ENCODE data around the gene FBXO36.
A peak's percentile ranks its signal among the peaks of the same experiment; 100 is the strongest.
"Not testable (repeated sequence)": the region's sequence is repeated elsewhere in the genome, so short reads cannot be mapped to it uniquely, and the experiment has no call there.

FBXO36 gene

GRCh38 chr2:229922449-229923386 lies at the start of gene FBXO36:
Gene FBXO36, plus strand, starts transcription at chr2:229922503. Its CDS starts 11 bp downstream, at chr2:229922514.
- DNase-seq, result peak in 1 of 2 donors; percentile 73

- DNase-seq, result no peak
Observed at GRCh38 chr2:229873123-229873581, 49.2 kb upstream of the FBXO36 start.

DNA sequence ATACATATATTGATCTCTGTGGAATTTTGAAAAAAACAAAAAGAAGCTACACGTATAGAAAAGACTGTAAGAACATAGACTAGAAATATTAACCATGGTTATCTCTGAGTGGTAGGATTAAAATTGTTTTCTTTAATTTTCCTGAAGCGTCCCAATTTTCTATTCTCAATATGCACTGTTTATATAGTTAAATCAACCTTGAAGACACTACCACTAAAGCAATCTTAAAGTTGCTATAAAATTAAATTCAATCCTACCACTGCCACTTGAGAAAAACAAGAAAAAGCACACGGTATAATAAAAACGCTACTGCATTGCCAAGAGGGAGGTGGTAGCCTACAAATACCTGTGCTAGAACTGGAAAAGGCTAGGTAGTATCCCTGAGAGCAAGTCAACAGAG lies 47.7 kb upstream of the FBXO36 start:
- DNase-seq, result no peak

DNA sequence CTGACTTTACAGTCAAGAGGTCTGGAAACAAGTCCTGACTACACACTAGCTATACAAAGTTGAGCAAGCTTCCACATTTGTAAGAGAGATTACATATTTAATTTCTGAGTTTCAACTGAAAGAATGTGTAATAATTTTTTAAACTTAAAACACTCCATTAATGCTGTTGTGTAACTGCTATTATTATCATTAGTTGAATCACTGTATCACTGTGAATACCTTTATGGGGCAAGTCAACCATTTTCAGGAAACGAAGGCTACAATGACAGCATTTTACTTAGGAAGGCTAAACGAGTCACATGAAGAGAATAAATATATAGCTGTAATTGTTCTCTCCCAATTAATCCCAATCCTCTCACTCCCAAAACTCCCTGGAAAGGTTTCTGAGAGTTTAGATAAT lies 46.8 kb upstream of the FBXO36 start:
- no peak for DNase-seq

DNA sequence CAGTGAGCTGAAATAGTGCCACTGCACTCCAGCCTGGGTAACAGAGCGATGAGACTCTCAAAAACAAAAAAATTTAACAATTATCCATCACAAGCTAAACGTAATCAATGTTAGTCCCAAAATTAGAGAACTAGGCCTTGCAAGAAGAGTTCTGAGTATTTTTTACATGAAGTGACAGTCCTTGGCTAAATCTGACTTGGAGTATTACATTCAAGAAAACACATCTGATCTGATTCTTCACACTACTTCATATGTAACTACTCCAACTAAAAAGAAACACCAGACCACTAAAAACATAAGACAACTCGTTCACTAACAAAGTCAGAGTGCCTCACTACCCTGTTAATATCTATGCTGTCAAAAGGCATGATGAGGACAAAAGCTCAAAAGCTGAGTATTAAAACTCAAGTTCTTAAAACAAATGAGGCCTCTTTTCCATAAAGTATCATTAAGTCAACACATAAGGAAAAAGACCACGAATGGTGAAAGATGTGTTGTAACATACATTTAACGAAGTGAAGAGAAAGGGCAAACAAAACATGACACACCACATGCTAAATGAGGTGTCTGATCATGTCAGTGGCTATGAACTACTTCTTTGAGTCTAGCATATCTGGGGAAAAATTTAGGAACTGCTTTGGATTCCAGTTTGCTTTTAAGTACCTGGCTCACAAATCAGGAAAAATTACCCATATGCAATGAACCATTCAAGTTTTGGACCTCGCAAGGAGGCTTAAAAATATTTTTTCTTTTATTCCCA lies 42.9 kb upstream of the FBXO36 start:
- no peak for DNase-seq

GRCh38 chr2:229880892-229881586 lies 41.3 kb upstream of the FBXO36 start:
- DNase-seq, result no peak

DNA sequence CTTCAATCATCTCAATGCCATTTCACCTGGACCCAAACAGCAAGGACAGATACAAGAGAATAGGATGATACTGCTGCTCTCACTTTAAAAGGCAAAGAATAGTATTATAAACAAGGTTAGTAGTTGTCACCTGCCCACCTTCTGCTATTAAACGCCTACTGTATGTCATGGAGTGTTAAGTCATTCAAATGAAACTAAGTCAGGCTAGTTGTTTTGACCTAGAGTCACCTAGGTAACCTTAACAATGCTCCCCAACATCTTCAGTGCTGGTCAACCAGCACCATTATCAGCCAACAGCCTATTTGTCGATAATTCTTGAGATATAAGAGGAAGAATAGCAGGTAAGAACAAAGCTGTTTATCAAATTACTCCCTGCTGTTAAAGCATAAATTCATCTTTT lies 39.7 kb upstream of the FBXO36 start:
- no peak for DNase-seq

- DNase-seq, result no peak
Observed at GRCh38 chr2:229884775-229885699, 37.3 kb upstream of the FBXO36 start.

GRCh38 chr2:229887441-229887840 lies 34.9 kb upstream of the FBXO36 start:
- DNase-seq, result no peak

- DNase-seq, result no peak
Observed at GRCh38 chr2:229888031-229888430, 34.3 kb upstream of the FBXO36 start.

DNA sequence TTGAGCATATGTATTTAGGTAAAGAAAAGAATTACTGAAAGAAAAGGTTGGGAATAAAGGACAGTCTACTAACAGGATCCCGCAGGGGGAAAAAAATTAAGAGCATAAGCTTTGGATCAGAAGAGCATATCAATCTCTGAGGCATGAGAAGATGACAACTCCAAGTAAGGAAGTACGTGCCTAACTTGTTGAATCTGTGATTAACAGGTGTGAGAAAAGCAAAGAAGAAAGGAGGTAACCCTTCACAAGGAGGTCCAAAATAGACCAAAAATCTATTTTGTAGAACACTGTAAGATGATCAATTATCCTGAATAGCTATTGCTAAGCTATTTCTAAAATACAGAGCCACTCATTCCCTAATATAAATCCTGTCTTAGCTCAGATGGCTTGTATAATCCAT lies 33.3 kb upstream of the FBXO36 start:
- DNase-seq, result no peak

DNA sequence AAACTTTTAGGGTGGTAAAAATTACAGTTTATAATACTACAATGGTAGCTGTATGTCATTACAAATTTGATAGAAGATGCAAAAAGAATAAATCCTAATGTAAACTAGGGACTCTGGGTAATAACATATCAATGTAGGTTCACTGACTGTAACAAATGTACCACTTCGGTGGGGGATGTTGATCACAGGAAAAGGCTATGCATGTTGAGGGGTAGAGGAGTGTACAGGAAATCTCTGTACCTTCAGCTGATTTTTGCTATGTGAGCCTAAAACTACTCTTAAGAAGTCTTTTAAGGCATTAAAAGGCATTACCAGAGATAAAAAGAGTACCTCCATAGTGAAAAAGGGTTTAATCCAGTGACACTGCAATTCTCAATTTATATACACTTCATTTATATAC lies 25.4 kb upstream of the FBXO36 start:
- no peak for DNase-seq

- no peak for DNase-seq
Observed at GRCh38 chr2:229899604-229900003, 22.7 kb upstream of the FBXO36 start.

GRCh38 chr2:229900012-229900411 lies 22.3 kb upstream of the FBXO36 start:
- no peak for DNase-seq

DNA sequence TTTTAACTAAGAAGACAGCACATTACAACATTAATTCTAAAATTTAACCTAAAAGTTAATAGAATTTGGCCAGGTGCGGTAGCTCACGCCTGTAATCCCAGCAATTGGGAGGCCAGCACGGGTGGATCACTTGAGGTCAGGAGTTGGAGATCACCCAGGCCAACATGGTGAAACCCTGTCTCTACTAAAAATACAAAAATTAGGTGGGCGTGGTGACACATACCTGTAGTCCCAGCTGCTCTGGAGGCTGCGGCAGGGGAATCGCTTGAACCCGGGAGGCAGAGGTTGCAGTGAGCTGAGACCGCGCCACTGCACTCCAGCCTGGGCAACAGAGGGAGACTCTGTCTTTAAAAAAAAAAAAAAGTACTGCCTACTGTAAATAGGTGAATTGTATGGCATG lies 21.8 kb upstream of the FBXO36 start:
- not testable (repeated sequence) for DNase-seq

GRCh38 chr2:229901819-229902218 lies 20.5 kb upstream of the FBXO36 start:
- no peak for DNase-seq

- DNase-seq, result no peak
Observed at GRCh38 chr2:229903037-229903436, 19.3 kb upstream of the FBXO36 start.

DNA sequence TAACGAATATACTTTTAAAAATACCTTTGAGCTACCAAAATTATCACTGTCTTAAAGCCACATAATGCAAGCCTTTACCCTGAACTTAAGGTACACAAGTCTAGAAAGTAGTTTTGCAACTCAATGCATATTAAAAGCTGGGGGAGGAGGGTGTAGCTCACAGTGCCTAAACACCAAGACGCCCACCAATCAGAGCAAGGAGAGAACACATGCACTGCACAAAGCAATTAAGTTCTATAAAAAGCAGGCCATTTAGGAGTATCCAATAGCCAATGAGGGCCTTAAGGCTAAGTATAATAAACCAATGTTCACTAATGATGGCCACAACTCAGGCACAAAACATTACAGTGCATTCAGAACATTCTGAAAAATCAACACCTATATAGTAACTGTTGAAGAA lies 16.7 kb upstream of the FBXO36 start:
- no peak for DNase-seq

DNA sequence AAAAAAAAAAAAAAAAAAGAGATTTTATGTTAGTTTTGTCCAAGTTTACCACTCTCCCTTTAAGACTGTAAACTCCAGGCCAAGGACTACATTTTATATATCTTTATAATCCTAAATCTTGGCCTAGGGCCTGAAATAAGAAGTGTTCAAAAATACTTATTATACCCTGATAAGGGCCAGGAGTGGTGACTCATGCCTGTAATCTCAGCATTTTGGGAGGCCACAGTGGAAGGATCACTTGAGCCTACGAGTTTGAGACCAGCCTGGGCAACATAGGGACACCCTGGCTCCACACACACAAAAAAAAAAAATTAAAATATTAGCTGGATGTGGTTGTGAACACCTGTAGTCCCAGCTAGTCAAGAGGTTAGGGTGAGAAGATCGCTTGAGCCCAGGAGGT lies 13.2 kb upstream of the FBXO36 start:
- DNase-seq, result no peak

DNA sequence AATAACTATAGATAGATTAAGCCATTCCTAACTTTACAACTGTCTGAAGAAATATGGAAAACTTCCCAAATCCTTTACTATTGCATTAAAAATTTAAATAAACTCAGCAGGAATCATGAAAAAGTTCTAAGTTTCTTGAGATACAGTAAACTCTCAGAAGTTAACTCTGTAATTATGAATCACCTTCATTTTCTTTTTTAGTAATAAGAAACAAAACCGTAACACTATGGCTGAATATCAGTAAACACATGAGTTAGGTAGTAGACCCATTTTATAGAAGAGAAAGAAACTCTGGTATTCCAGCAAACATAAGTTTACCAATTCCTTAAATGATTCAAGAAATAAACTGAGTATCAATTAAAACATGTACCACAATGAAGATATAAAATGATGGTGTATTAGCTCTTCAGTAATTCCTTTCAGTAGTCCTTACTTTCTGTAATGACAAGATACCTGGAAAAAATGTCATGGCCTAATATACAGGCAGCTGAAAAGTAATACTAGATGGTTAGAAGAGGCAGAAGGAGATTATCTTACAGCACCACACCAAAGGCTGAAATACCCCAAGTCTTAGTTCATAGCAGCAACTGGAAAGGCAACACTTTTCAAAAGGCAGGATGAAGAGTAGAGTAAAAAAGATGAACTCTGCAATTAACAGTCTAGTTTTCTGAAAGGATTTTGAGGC lies 12.0 kb upstream of the FBXO36 start:
- DNase-seq, result no peak

DNA sequence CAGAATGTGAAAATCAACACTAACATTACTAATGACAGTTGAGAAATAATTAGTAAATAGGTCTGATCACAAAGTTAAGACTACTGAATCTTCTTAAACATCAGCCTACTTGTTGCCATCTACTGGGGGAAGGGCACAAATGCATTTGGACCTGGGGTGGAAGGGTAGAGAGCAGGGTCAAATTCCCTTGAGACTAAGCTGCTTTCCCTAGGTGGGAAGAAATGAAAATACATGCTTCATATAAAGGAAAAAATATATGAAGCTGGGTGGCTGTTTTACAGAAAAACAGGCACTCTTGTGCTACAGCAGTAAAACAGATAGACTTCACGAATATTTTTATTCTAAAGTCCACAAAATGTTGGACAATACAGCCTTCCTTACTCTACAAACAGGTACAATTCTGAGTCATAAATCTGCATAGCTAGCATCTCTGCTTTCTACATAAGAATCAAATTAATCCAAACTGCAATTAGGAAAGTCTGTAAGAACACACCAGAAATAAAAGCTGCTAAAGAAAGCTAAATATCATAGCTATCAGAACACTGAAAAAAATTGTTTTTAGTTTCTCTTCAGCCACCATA lies 11.4 kb upstream of the FBXO36 start:
- peak in 1 of 2 donors; percentile 10 for DNase-seq

Data from inflammatory macrophage treated with lipopolysaccharide for 1 hour (primary cell).